GM18502 (cell line): ENCODE data around the gene SP7.

Experiments
- ATAC-seq: cut with Tn5 transposase; IDR thresholded peaks from one replicate; pipeline ENCODE4 v1.9.1; 2021; ENCODE audit warnings: mild to moderate bottlenecking; ENCODE audit not compliant: unreplicated experiment, poor library complexity

The SP7 gene

GRCh38 chr12:53286448-53286847, 49.7 kb downstream of the SP7 start:
- no peak for ATAC-seq

GRCh38 chr12:53279888-53280498, 56.2 kb downstream of the SP7 start:
- no peak for ATAC-seq

- no peak for ATAC-seq
These were observed 56.8 kb downstream of the SP7 start for GRCh38 chr12:53279283-53279869.

GRCh38 chr12:53277981-53278380, 58.2 kb downstream of the SP7 start:
- no peak for ATAC-seq
